Body of pancreas (tissue), 4 donors: ENCODE results near the gene HEATR3.

Experiments used
- POLR2A ChIP-seq, 3 donors: fragments of 450-650 bp; IDR thresholded peaks; one replicate each; pipeline ENCODE4 v1.6.1; 2016; ENCODE audit warnings: antibody characterized with exemption in 3 of 3, mild to moderate bottlenecking in 2 of 3
- TF ChIP-seq, protein P1 (sequence below), 7 experiments: fragments of 450-650 bp in 4 of 7; fragments of 200-600 bp in 3 of 7; sonication (generic) in 3 of 7; IDR thresholded peaks; one replicate each; pipeline ENCODE4 v1.5.1; 2016 to 2019; ENCODE audit warnings: antibody characterized with exemption in 7 of 7

DNA sequence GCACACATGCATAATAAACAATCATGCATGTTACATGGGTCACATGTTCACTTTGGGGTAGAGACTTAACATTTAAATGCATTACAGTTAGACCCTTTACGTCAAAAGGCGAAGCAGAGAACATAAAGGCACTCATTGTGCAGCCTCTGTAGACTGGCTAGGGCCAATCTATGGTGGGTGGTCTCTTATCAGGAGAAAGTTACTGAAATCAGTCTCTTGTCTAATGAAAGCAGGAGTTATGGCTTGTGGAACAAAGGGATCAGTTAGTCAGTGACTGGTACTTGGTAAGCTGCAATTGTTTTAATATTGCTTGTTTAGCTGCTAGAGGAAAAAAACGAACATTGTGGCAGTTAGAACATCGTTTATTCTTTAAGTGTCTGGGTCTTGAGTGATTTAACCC, 42.1 kb upstream of the HEATR3 start:
- TF ChIP-seq POLR2A (IDR thresholded peaks at IDR 0.05) = no peak
- TF ChIP-seq, protein P1, sequence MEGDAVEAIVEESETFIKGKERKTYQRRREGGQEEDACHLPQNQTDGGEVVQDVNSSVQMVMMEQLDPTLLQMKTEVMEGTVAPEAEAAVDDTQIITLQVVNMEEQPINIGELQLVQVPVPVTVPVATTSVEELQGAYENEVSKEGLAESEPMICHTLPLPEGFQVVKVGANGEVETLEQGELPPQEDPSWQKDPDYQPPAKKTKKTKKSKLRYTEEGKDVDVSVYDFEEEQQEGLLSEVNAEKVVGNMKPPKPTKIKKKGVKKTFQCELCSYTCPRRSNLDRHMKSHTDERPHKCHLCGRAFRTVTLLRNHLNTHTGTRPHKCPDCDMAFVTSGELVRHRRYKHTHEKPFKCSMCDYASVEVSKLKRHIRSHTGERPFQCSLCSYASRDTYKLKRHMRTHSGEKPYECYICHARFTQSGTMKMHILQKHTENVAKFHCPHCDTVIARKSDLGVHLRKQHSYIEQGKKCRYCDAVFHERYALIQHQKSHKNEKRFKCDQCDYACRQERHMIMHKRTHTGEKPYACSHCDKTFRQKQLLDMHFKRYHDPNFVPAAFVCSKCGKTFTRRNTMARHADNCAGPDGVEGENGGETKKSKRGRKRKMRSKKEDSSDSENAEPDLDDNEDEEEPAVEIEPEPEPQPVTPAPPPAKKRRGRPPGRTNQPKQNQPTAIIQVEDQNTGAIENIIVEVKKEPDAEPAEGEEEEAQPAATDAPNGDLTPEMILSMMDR (IDR thresholded peaks at IDR 0.05) = no peak
